Measurements from ENCODE around the gene DPAGT1. TPM values are rescaled to one million over a fixed set of nuclear protein-coding genes. Genes with fewer than 3 reads are reported as not detected.

Gene DPAGT1
- total RNA-seq, 1 donor from 2014 or later = 84.4 TPM

GRCh38 chr11:119121811-119122124 is 20.1 kb upstream of the DPAGT1 start:
- DNase-seq (ENCODE audit: low spot score) = no peak
- intact Hi-C loops (cut with micrococcal nuclease) = loop anchor here (1.0 kb wide), 12 partner anchors 14 to 260 kb away; partner anchors contain the start of genes C2CD2L, DPAGT1, HYOU1 and NLRX1
- no peaks in the 10 kb centered on the region for H3K27me3 Mint-ChIP-seq (ENCODE audit: insufficient read depth)

DNA sequence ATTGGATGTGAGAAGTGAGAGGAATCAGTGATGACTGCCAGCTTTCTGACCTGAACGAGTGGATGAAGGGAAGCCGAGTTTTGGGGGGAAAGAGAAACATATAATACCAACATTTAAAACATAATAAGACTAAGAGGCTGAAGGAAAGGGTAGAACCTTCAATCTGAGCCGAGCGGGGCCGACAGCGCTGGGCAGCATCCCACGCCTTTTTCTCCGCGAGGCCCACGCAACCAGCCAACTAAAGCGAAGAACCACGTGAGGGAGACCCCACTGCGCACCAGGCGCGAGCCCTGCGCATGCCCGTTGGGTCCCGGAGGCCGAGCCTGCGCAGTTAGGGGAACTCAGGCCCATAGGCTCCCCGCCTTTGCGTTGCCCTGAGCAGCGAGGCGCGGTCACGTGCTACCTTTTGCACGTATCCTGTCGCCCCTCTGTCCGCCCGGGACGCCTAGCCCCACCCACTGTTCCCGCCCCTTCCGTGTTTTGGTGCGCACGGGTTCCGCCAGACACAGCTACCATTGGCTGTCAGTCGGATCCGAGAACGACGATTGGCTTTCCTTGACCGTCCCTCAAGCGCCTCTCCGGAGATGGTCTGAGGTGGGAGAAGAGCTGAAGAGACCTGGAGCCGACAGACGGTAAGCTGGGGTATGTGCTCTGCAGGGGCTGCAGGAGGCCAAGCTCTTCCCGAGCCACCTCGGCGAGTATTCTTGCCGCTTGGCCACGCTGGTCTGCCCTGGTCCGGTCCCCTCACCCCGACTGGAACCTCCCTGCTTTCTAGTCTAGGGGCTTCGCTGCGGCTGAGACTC is 19.6 kb upstream of the DPAGT1 start, which contains the start of gene HINFP:
HINFP (plus strand) TSS at position 573 of the 803 bp plus-strand sequence. CDS start 5,365 bp downstream, outside the sequence.
- H3K4me1 Mint-ChIP-seq (ENCODE audit: low read depth) = peaks cover 36% of the 10 kb centered on the region
- H3K4me3 Mint-ChIP-seq = peak within 1 kb of the TSS; percentile 98
- H3K9me3 Mint-ChIP-seq = no peaks in the 10 kb centered on the region
- H3K36me3 Mint-ChIP-seq (ENCODE audit: low read depth) = peaks cover 23% of the 10 kb centered on the region
- no peaks in the 10 kb centered on the region for H3K27me3 Mint-ChIP-seq (ENCODE audit: insufficient read depth)
- peak; percentile 99 for DNase-seq (ENCODE audit: low spot score)
- intact Hi-C loops (cut with micrococcal nuclease) = loop anchor here (1.0 kb wide), 12 partner anchors 14 to 260 kb away; partner anchors contain the start of genes C2CD2L, DPAGT1, HYOU1 and NLRX1
- peak within 1 kb of the TSS; percentile 83 for H3K27ac Mint-ChIP-seq

More at GRCh38 chr11:119121811-119122124, 20.1 kb upstream of the DPAGT1 start:
- H3K4me3 Mint-ChIP-seq = peak overlapping the region; percentile 98
- peaks cover 39% of the 10 kb centered on the region for H3K4me1 Mint-ChIP-seq (ENCODE audit: low read depth)
- H3K9me3 Mint-ChIP-seq = no peaks in the 10 kb centered on the region
- peak overlapping the region; percentile 83 for H3K27ac Mint-ChIP-seq
- peaks cover 22% of the 10 kb centered on the region for H3K36me3 Mint-ChIP-seq (ENCODE audit: low read depth)

- H3K4me3 Mint-ChIP-seq = peak overlapping the region; percentile 98
- H3K9me3 Mint-ChIP-seq = no peaks in the 10 kb centered on the region
- intact Hi-C loops (cut with micrococcal nuclease) = loop anchor here (1.0 kb wide), 12 partner anchors 13 to 261 kb away; partner anchors contain the start of genes C2CD2L, DPAGT1, HYOU1 and NLRX1
- no peaks in the 10 kb centered on the region for H3K27me3 Mint-ChIP-seq (ENCODE audit: insufficient read depth)
- peaks cover 29% of the 10 kb centered on the region for H3K36me3 Mint-ChIP-seq (ENCODE audit: low read depth)
- H3K27ac Mint-ChIP-seq = peak overlapping the region; percentile 83
- DNase-seq (ENCODE audit: low spot score) = no peak
- H3K4me1 Mint-ChIP-seq (ENCODE audit: low read depth) = peaks cover 42% of the 10 kb centered on the region
Measured at GRCh38 chr11:119120639-119121007, 19.0 kb upstream of the DPAGT1 start.

- H3K4me3 Mint-ChIP-seq = no peak overlapping the region
- no peaks in the 10 kb centered on the region for H3K9me3 Mint-ChIP-seq
- intact Hi-C loops (cut with micrococcal nuclease) = no loop called here
- no peak for DNase-seq (ENCODE audit: low spot score)
- no peaks in the 10 kb centered on the region for H3K27me3 Mint-ChIP-seq (ENCODE audit: insufficient read depth)
- no peak overlapping the region for H3K27ac Mint-ChIP-seq
- peaks cover 33% of the 10 kb centered on the region for H3K36me3 Mint-ChIP-seq (ENCODE audit: low read depth)
- peaks cover 43% of the 10 kb centered on the region for H3K4me1 Mint-ChIP-seq (ENCODE audit: low read depth)
Measured at GRCh38 chr11:119118946-119119345, 17.3 kb upstream of the DPAGT1 start.

DNA sequence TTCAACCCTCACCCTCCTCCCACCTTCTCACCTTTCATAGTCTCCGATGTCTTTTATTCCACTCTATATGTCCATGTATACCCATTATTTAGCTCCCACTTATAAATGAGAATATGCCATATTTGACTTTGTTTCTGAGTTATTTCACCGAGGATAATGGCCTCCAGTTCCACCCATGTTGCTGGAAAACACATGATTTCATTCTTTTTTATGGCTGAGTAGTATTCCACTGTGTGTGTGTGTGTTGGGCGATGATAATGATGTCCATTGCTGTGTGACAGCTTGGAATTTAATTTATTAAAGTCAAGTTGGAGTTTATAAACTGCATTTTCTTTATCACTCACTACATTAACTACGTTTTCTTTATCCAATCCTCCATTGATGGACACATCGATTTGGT is 16.6 kb upstream of the DPAGT1 start:
- peaks cover 40% of the 10 kb centered on the region for H3K36me3 Mint-ChIP-seq (ENCODE audit: low read depth)
- H3K4me1 Mint-ChIP-seq (ENCODE audit: low read depth) = peaks cover 38% of the 10 kb centered on the region
- no peaks in the 10 kb centered on the region for H3K27me3 Mint-ChIP-seq (ENCODE audit: insufficient read depth)
- intact Hi-C loops (cut with micrococcal nuclease) = no loop called here
- H3K4me3 Mint-ChIP-seq = no peak overlapping the region
- H3K27ac Mint-ChIP-seq = no peak overlapping the region
- no peaks in the 10 kb centered on the region for H3K9me3 Mint-ChIP-seq
- no peak for DNase-seq (ENCODE audit: low spot score)

GRCh38 chr11:119117004-119117706 is 15.5 kb upstream of the DPAGT1 start:
- H3K4me3 Mint-ChIP-seq = no peak overlapping the region
- H3K36me3 Mint-ChIP-seq (ENCODE audit: low read depth) = peaks cover 42% of the 10 kb centered on the region
- no peaks in the 10 kb centered on the region for H3K9me3 Mint-ChIP-seq
- DNase-seq (ENCODE audit: low spot score) = no peak
- H3K4me1 Mint-ChIP-seq (ENCODE audit: low read depth) = peaks cover 28% of the 10 kb centered on the region
- intact Hi-C loops (cut with micrococcal nuclease) = no loop called here
- peak overlapping the region; percentile 13 for H3K27ac Mint-ChIP-seq
- no peaks in the 10 kb centered on the region for H3K27me3 Mint-ChIP-seq (ENCODE audit: insufficient read depth)

DNA sequence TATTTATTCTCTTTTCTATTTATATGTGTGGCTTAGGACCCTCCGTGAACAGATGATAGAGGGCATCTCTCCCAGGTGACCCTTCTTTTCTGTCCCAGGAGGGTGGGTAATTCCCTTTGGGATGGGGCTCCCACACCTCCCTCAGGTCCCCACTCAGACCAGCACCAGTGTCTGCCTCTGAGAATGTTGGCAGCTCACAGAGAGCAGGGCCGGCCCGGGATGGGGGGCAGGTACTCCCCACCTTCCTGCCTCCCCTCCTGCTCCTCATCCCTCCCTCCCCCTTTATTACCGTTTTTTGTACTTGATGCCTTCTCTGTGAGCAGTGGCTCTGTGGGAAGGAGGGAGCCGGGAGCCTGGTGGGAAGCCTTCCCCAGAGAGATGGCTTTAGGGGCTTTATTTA is 14.9 kb upstream of the DPAGT1 start:
- Mint-ChIP-seq H3K4me1 (ENCODE audit: low read depth) (peaks cover 28% of the 10 kb centered on the region), H3K27me3 (ENCODE audit: insufficient read depth) (no peaks in the 10 kb centered on the region), H3K36me3 (ENCODE audit: low read depth) (peaks cover 42% of the 10 kb centered on the region), H3K4me3 (no peak overlapping the region), H3K9me3 (no peaks in the 10 kb centered on the region), H3K27ac (no peak overlapping the region)
- intact Hi-C loops (cut with micrococcal nuclease) = no loop called here
- no peak for DNase-seq (ENCODE audit: low spot score)

DNA sequence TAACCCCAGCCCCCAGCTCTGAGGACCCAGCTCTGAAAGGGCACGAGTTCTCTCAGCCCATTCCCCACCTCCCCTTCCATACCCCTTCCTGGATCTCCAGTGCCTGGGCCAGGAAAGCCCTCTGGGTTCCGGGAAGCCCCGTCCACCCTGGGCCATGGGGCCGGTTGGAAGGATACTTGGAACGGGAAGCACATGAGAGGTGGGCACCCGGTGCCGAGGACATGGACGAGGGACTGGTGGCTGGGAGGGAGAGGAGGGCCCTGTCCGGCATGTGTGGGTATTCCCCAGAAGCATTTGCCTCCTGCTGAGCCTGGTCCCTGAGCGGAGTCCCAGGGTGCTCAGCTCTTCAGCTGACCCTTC is 14.6 kb upstream of the DPAGT1 start:
- no peaks in the 10 kb centered on the region for H3K27me3 Mint-ChIP-seq (ENCODE audit: insufficient read depth)
- H3K9me3 Mint-ChIP-seq = no peaks in the 10 kb centered on the region
- H3K4me1 Mint-ChIP-seq (ENCODE audit: low read depth) = peaks cover 29% of the 10 kb centered on the region
- H3K4me3 Mint-ChIP-seq = peak overlapping the region; percentile 78
- H3K27ac Mint-ChIP-seq = peak overlapping the region; percentile 93
- intact Hi-C loops (cut with micrococcal nuclease) = no loop called here
- no peak for DNase-seq (ENCODE audit: low spot score)
- peaks cover 45% of the 10 kb centered on the region for H3K36me3 Mint-ChIP-seq (ENCODE audit: low read depth)

DNA sequence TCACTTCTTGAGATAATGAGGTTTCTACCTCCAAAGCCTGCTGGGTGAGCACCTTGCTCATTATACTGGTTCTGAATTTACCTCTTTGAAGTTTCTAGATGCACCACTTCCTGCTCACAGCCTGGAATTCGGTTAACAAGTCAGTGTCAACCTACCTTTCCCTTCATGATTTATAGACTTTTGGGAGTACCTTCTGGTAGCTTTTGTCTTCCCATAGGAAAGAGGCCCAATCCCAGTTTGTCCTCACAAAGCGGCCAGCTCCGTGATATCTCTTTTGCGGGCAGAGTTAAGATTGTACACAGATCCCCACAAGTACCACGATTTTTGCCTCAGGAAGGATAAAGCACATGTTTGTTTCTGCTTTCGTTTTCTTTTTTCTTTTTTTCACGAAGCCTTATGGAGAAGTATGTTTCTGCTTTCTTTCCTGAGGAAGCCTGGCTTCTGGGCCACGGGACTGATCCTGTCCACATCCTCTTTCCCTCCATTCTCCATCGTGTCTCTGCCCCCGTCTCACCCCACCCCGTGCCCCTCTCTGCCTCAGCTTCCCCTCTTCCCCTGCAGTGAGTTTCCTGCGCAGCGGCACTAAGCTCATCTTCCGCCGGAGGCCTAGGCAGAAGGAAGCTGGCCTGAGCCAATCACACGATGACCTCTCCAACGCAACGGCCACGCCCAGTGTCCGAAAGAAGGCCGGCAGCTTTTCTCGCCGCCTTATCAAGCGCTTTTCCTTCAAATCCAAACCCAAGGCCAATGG is 14.0 kb upstream of the DPAGT1 start:
- peaks cover 45% of the 10 kb centered on the region for H3K36me3 Mint-ChIP-seq (ENCODE audit: low read depth)
- peak overlapping the region; percentile 78 for H3K4me3 Mint-ChIP-seq
- H3K27me3 Mint-ChIP-seq (ENCODE audit: insufficient read depth) = no peaks in the 10 kb centered on the region
- H3K9me3 Mint-ChIP-seq = no peaks in the 10 kb centered on the region
- intact Hi-C loops (cut with micrococcal nuclease) = loop anchor here (1.0 kb wide), 1 partner anchor 8 kb away; the partner anchor contains the start of gene C2CD2L
- no peak for DNase-seq (ENCODE audit: low spot score)
- H3K4me1 Mint-ChIP-seq (ENCODE audit: low read depth) = peaks cover 25% of the 10 kb centered on the region
- peak overlapping the region; percentile 93 for H3K27ac Mint-ChIP-seq

- peak overlapping the region; percentile 28 for H3K4me3 Mint-ChIP-seq
- no peaks in the 10 kb centered on the region for H3K27me3 Mint-ChIP-seq (ENCODE audit: insufficient read depth)
- DNase-seq (ENCODE audit: low spot score) = no peak
- peaks cover 48% of the 10 kb centered on the region for H3K36me3 Mint-ChIP-seq (ENCODE audit: low read depth)
- peaks cover 32% of the 10 kb centered on the region for H3K4me1 Mint-ChIP-seq (ENCODE audit: low read depth)
- H3K27ac Mint-ChIP-seq = peak overlapping the region; percentile 93
- intact Hi-C loops (cut with micrococcal nuclease) = no loop called here
- no peaks in the 10 kb centered on the region for H3K9me3 Mint-ChIP-seq
Measured at GRCh38 chr11:119114351-119114750, 12.7 kb upstream of the DPAGT1 start.

DNA sequence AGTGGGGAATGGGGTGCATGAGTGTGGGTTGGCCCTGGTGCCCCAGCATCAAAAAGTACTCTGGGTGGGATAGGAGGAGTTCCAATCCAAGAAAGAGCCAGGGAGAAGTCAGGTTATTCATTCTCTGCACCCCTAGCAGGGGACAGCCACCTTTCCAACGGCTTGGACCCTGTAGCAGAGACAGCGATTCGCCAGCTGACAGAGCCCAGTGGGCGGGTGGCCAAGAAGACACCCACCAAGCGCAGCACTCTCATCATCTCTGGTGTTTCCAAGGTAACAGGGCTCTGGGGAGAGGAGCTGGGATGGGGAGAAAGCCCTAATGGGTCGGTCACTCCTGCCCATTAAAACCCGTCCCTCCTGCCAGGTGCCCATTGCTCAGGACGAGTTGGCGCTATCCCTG is 12.1 kb upstream of the DPAGT1 start:
- no peak overlapping the region for H3K27ac Mint-ChIP-seq
- DNase-seq (ENCODE audit: low spot score) = no peak
- peak overlapping the region; percentile 28 for H3K4me3 Mint-ChIP-seq
- no peaks in the 10 kb centered on the region for H3K9me3 Mint-ChIP-seq
- H3K36me3 Mint-ChIP-seq (ENCODE audit: low read depth) = peaks cover 51% of the 10 kb centered on the region
- peaks cover 39% of the 10 kb centered on the region for H3K4me1 Mint-ChIP-seq (ENCODE audit: low read depth)
- no peaks in the 10 kb centered on the region for H3K27me3 Mint-ChIP-seq (ENCODE audit: insufficient read depth)
- intact Hi-C loops (cut with micrococcal nuclease) = no loop called here

- Mint-ChIP-seq H3K4me3 (no peak overlapping the region), H3K9me3 (no peaks in the 10 kb centered on the region), H3K4me1 (ENCODE audit: low read depth) (peaks cover 46% of the 10 kb centered on the region), H3K27ac (no peak overlapping the region), H3K27me3 (ENCODE audit: insufficient read depth) (no peaks in the 10 kb centered on the region), H3K36me3 (ENCODE audit: low read depth) (peaks cover 45% of the 10 kb centered on the region)
- intact Hi-C loops (cut with micrococcal nuclease) = no loop called here
- no peak for DNase-seq (ENCODE audit: low spot score)
Measured at GRCh38 chr11:119112314-119113020, 10.8 kb upstream of the DPAGT1 start.

All from activated T-helper 1 cell treated with anti-CD3 and anti-CD28 coated beads, Interleukin-12 subunit alpha, Interleukin-12 subunit beta, Interleukin-2, Interleukin-4 antibody, amounts not matched to agents 30 ng/mL and 10 ng/mL and 1 ng/mL, durations not matched to agents 14 hours and 24 hours and 36 hours (primary cell).